HepG2 (cell line): ENCODE results near the gene APOA1. TPM values are rescaled to one million over a fixed set of nuclear protein-coding genes. Genes with fewer than 3 reads are reported as not detected.

Experiments
- ARNT2 ChIP-seq: sonication (generic); formaldehyde crosslinking; IDR thresholded peaks from 2 replicates; pipeline ENCODE4 v1.8.0; 2022; ENCODE audit warnings: mild to moderate bottlenecking, low read depth, missing genetic modification reagents, moderate library complexity
- CBX5 ChIP-seq: sonication (generic); formaldehyde crosslinking; IDR thresholded peaks from 2 replicates; pipeline ENCODE4 v1.4.0; 2020; ENCODE audit warnings: missing genetic modification reagents, borderline replicate concordance
- DMAP1 ChIP-seq: IDR thresholded peaks from 2 replicates; pipeline ENCODE4 v1.6.1; 2016
- ERF ChIP-seq: IDR thresholded peaks from 2 replicates; pipeline ENCODE4 v1.6.1; 2018; ENCODE audit warnings: missing biosample characterization, missing genetic modification reagents
- FIP1L1 ChIP-seq: fragments of 200-400 bp; formaldehyde crosslinking; IDR thresholded peaks from 2 replicates; pipeline ENCODE4 v1.6.1; 2018; ENCODE audit warnings: low read depth, mild to moderate bottlenecking, low read length, moderate library complexity, borderline replicate concordance; ENCODE audit not compliant: insufficient read depth
- FOXA3 ChIP-seq: IDR thresholded peaks from 2 replicates; pipeline ENCODE4 v1.6.1; 2016; ENCODE audit warnings: missing genetic modification reagents, missing compliant biosample characterization
- KLF12 ChIP-seq: sonication (generic); formaldehyde crosslinking; IDR thresholded peaks from 2 replicates; pipeline ENCODE4 v1.4.0; 2020; ENCODE audit warnings: missing genetic modification reagents, borderline replicate concordance
- MIXL1 ChIP-seq: IDR thresholded peaks from 2 replicates; pipeline ENCODE4 v1.6.1; 2016
- NAIF1 ChIP-seq: sonication (generic); formaldehyde crosslinking; IDR thresholded peaks from 2 replicates; pipeline ENCODE4 v1.5.0; 2020; ENCODE audit warnings: mild to moderate bottlenecking, missing genetic modification reagents, borderline replicate concordance
- POLR2AphosphoS2 ChIP-seq: IDR thresholded peaks from 2 replicates; pipeline ENCODE4 v1.6.1; 2011; ENCODE audit warnings: low read depth, low read length, improper control_type of control experiment
- RBFOX2 ChIP-seq: fragments of 200-400 bp; formaldehyde crosslinking; IDR thresholded peaks from 2 replicates; pipeline ENCODE4 v1.6.1; 2017; ENCODE audit warnings: low read depth, mild to moderate bottlenecking, low read length
- RFXAP ChIP-seq: sonication (generic); formaldehyde crosslinking; IDR thresholded peaks from 2 replicates; pipeline ENCODE4 v1.4.0; 2020; ENCODE audit warnings: missing genetic modification reagents, borderline replicate concordance
- RXRA ChIP-seq: sonication (generic); formaldehyde crosslinking; IDR thresholded peaks from 2 replicates; pipeline ENCODE4 v1.5.1; 2020; ENCODE audit warnings: missing genetic modification reagents
- RXRB ChIP-seq: IDR thresholded peaks from 2 replicates; pipeline ENCODE4 v1.6.1; 2016; ENCODE audit warnings: borderline replicate concordance, missing genetic modification reagents, missing compliant biosample characterization
- SALL1 ChIP-seq: sonication (generic); formaldehyde crosslinking; IDR thresholded peaks from 2 replicates; pipeline ENCODE4 v1.8.0; 2022; ENCODE audit warnings: mild to moderate bottlenecking, missing genetic modification reagents
- SOX5 ChIP-seq: IDR thresholded peaks from 2 replicates; pipeline ENCODE4 v1.6.1; 2016; ENCODE audit warnings: borderline replicate concordance
- ZBTB20 ChIP-seq: sonication (generic); formaldehyde crosslinking; IDR thresholded peaks from 2 replicates; pipeline ENCODE4 v1.8.1; 2023; ENCODE audit warnings: missing genetic modification reagents, low read depth, mild to moderate bottlenecking, borderline replicate concordance
- ZFP37 ChIP-seq: sonication (generic); formaldehyde crosslinking; IDR thresholded peaks from 2 replicates; pipeline ENCODE4 v1.4.0; 2020; ENCODE audit warnings: missing genetic modification reagents, borderline replicate concordance
- ZKSCAN5 ChIP-seq: sonication (generic); formaldehyde crosslinking; IDR thresholded peaks from 2 replicates; pipeline ENCODE4 v1.5.1; 2020; ENCODE audit warnings: mild to moderate bottlenecking, missing genetic modification reagents
- ZNF430 ChIP-seq: sonication (generic); formaldehyde crosslinking; IDR thresholded peaks from 2 replicates; pipeline ENCODE4 v1.9.0; 2021; ENCODE audit warnings: mild to moderate bottlenecking, missing genetic modification reagents
- ZNF703 ChIP-seq: sonication (generic); formaldehyde crosslinking; IDR thresholded peaks from 2 replicates; pipeline ENCODE4 v1.5.1; 2020; ENCODE audit warnings: missing genetic modification reagents, mild to moderate bottlenecking, moderate library complexity, borderline replicate concordance
- ZNF790 ChIP-seq: sonication (generic); formaldehyde crosslinking; IDR thresholded peaks from 2 replicates; pipeline ENCODE4 v1.8.0; 2022; ENCODE audit warnings: missing genetic modification reagents, mild to moderate bottlenecking, borderline replicate concordance
- ZSCAN29 ChIP-seq: sonication (generic); formaldehyde crosslinking; conservative IDR thresholded peaks from 2 replicates; pipeline ENCODE4 v1.4.0; 2020; ENCODE audit warnings: mild to moderate bottlenecking, missing genetic modification reagents
- polyA plus RNA-seq, 8 experiments: library from polyadenylated mRNA; depleted of rRNA in 3 of 8; stranded (reverse) in 7 of 8; unstranded in 1 of 8; fragments of >200 nt; fragmentation: Illumina TruSeq in 4 of 8; extraction: Trizol in 4 of 8; gene quantifications; 2 replicates each; pipeline versions ENCODE4 v1.2.1 to v1.2.3, GENCODE V29; 2011 to 2016; ENCODE audit warnings: low read depth in 4 of 8, missing spikeins in 1 of 8, mixed read lengths in 1 of 8; ENCODE audit not compliant: insufficient read depth in 1 of 8
- total RNA-seq, 5 experiments: library from RNA; depleted of rRNA; stranded (reverse); fragments of >200 nt; fragmentation: Illumina TruSeq; extraction: Trizol; gene quantifications; 2 replicates each; pipeline ENCODE4 v1.2.3, GENCODE V29; 2016; ENCODE audit warnings: low read depth in 1 of 5
- TF ChIP-seq, protein P1 (sequence below): sonication (generic); formaldehyde crosslinking; IDR thresholded peaks from 2 replicates; pipeline ENCODE4 v1.4.0; 2020; ENCODE audit warnings: missing genetic modification reagents
- TF ChIP-seq, protein P2 (sequence below): sonication (generic); formaldehyde crosslinking; IDR thresholded peaks from 2 replicates; pipeline ENCODE4 v1.4.0; 2020; ENCODE audit warnings: missing genetic modification reagents

APOA1 gene
- total and polyA plus RNA-seq, 2 of the 13 experiments (the other 11 are each of a cell fraction or from before 2014, with no cell fraction given) = 1,973 to 5,485 TPM

DNA sequence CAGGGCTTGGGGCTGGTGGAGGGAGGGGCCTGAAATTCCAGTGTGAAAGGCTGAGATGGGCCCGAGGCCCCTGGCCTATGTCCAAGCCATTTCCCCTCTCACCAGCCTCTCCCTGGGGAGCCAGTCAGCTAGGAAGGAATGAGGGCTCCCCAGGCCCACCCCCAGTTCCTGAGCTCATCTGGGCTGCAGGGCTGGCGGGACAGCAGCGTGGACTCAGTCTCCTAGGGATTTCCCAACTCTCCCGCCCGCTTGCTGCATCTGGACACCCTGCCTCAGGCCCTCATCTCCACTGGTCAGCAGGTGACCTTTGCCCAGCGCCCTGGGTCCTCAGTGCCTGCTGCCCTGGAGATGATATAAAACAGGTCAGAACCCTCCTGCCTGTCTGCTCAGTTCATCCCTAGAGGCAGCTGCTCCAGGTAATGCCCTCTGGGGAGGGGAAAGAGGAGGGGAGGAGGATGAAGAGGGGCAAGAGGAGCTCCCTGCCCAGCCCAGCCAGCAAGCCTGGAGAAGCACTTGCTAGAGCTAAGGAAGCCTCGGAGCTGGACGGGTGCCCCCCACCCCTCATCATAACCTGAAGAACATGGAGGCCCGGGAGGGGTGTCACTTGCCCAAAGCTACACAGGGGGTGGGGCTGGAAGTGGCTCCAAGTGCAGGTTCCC, 7.8 kb downstream of the APOA1 start, which contains the start of gene APOC3 (continued):
- TF ChIP-seq ERF (CRISPR knock-in tag) = peak; percentile 58
- TF ChIP-seq ZSCAN29 (CRISPR knock-in tag) = peak; percentile 21; the same call in 1 of the 2 replicates
- TF ChIP-seq RBFOX2 = peak; percentile 55; the same call in 1 of the 2 replicates
- no peak for TF ChIP-seq NAIF1 (CRISPR knock-in tag)
- 0 out of 2 replicates have a peak, but pooled peaks have one; percentile 8 for TF ChIP-seq ZNF430
- no peak for TF ChIP-seq ZFP37
- TF ChIP-seq MIXL1 (CRISPR knock-in tag) = 0 out of 2 replicates have a peak, but pooled peaks have one; percentile 30
- TF ChIP-seq CBX5 (CRISPR knock-in tag) = peak; percentile 64; the same call in 1 of the 2 replicates
- TF ChIP-seq RXRA (CRISPR knock-in tag) = peak; percentile 89
- no peak; the same call in 1 of the 2 replicates for TF ChIP-seq KLF12 (CRISPR knock-in tag)
- TF ChIP-seq POLR2AphosphoS2 = peak; percentile 65; the same call in 1 of the 2 replicates
- TF ChIP-seq ARNT2 = peak; percentile 39; the same call in 1 of the 2 replicates
- peak; percentile 80; the same call in 1 of the 2 replicates for TF ChIP-seq ZNF703 (CRISPR knock-in tag)
- TF ChIP-seq ZNF790 = peak; percentile 75; the same call in 1 of the 2 replicates
- no peak for TF ChIP-seq FIP1L1
- TF ChIP-seq ZBTB20 (CRISPR knock-in tag) = peak; percentile 73; the same call in 1 of the 2 replicates
- TF ChIP-seq SOX5 (CRISPR knock-in tag) = peak; percentile 64
- no peak for TF ChIP-seq RFXAP (CRISPR knock-in tag)
- TF ChIP-seq FOXA3 (CRISPR knock-in tag) = peak; percentile 64
- TF ChIP-seq DMAP1 = peak; percentile 54; the same call in 1 of the 2 replicates
- TF ChIP-seq, protein P1, sequence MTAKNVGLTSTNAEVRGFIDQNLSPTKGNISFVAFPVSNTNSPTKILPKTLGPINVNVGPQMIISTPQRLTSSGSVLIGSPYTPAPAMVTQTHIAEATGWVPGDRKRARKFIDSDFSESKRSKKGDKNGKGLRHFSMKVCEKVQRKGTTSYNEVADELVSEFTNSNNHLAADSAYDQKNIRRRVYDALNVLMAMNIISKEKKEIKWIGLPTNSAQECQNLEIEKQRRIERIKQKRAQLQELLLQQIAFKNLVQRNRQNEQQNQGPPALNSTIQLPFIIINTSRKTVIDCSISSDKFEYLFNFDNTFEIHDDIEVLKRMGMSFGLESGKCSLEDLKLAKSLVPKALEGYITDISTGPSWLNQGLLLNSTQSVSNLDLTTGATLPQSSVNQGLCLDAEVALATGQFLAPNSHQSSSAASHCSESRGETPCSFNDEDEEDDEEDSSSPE (CRISPR knock-in tag) = peak; percentile 84
- peak; percentile 79 for TF ChIP-seq ZKSCAN5
- peak; percentile 89 for TF ChIP-seq SALL1 (CRISPR knock-in tag)
- peak; percentile 68; the same call in 1 of the 2 replicates for TF ChIP-seq RXRB
- TF ChIP-seq, protein P2, sequence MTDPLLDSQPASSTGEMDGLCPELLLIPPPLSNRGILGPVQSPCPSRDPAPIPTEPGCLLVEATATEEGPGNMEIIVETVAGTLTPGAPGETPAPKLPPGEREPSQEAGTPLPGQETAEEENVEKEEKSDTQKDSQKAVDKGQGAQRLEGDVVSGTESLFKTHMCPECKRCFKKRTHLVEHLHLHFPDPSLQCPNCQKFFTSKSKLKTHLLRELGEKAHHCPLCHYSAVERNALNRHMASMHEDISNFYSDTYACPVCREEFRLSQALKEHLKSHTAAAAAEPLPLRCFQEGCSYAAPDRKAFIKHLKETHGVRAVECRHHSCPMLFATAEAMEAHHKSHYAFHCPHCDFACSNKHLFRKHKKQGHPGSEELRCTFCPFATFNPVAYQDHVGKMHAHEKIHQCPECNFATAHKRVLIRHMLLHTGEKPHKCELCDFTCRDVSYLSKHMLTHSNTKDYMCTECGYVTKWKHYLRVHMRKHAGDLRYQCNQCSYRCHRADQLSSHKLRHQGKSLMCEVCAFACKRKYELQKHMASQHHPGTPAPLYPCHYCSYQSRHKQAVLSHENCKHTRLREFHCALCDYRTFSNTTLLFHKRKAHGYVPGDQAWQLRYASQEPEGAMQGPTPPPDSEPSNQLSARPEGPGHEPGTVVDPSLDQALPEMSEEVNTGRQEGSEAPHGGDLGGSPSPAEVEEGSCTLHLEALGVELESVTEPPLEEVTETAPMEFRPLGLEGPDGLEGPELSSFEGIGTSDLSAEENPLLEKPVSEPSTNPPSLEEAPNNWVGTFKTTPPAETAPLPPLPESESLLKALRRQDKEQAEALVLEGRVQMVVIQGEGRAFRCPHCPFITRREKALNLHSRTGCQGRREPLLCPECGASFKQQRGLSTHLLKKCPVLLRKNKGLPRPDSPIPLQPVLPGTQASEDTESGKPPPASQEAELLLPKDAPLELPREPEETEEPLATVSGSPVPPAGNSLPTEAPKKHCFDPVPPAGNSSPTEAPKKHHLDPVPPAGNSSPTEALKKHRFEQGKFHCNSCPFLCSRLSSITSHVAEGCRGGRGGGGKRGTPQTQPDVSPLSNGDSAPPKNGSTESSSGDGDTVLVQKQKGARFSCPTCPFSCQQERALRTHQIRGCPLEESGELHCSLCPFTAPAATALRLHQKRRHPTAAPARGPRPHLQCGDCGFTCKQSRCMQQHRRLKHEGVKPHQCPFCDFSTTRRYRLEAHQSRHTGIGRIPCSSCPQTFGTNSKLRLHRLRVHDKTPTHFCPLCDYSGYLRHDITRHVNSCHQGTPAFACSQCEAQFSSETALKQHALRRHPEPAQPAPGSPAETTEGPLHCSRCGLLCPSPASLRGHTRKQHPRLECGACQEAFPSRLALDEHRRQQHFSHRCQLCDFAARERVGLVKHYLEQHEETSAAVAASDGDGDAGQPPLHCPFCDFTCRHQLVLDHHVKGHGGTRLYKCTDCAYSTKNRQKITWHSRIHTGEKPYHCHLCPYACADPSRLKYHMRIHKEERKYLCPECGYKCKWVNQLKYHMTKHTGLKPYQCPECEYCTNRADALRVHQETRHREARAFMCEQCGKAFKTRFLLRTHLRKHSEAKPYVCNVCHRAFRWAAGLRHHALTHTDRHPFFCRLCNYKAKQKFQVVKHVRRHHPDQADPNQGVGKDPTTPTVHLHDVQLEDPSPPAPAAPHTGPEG (CRISPR knock-in tag) = peak; percentile 44
